GM12873 (cell line): Measurements from ENCODE around the gene TMEM37.

Source experiments
- CTCF ChIP-seq: IDR thresholded peaks from 2 replicates; pipeline ENCODE4 v1.5.1; 2012; ENCODE audit warnings: low read depth, mild to moderate bottlenecking, moderate library complexity, low read length, control low read depth; ENCODE audit not compliant: insufficient read depth; ENCODE audit errors: missing control alignments

The TMEM37 gene

GRCh38 chr2:119464981-119465380, 33.3 kb downstream of the TMEM37 start:
- TF ChIP-seq CTCF: no peak

- TF ChIP-seq CTCF: no peak
Measured at GRCh38 chr2:119465687-119466086, 34.0 kb downstream of the TMEM37 start.

GRCh38 chr2:119466373-119466772, 34.7 kb downstream of the TMEM37 start:
- TF ChIP-seq CTCF: no peak

- TF ChIP-seq CTCF: no peak
Measured at GRCh38 chr2:119468154-119468955, 36.7 kb downstream of the TMEM37 start.

GRCh38 chr2:119469131-119469530, 37.5 kb downstream of the TMEM37 start:
- no peak for TF ChIP-seq CTCF

- no peak for TF ChIP-seq CTCF
Measured at GRCh38 chr2:119469661-119470297, 38.1 kb downstream of the TMEM37 start.

- TF ChIP-seq CTCF: no peak
Measured at GRCh38 chr2:119472749-119473148, 41.1 kb downstream of the TMEM37 start.
